SK-N-SH treated with all-trans-retinoic acid at 6 μM for 48 hours (cell line): ENCODE measurements around the gene ZNF503.

Experiments
- ATAC-seq: fragments of 200-7000 bp; cut with Tn5 transposase; 3 replicates; pipeline ENCODE4 v1.9.1; 2020; ENCODE audit warnings: mild to moderate bottlenecking, moderate library complexity
- ARNTL ChIP-seq: fragments of 450-650 bp; formaldehyde crosslinking; IDR thresholded peaks from 2 replicates; pipeline ENCODE4 v1.5.0; 2020; ENCODE audit warnings: low read depth, mild to moderate bottlenecking, moderate library complexity, borderline replicate concordance
- BACH2 ChIP-seq: fragments of 250-450 bp; sonication (Bioruptor Pico); IDR thresholded peaks from 2 replicates; pipeline ENCODE4 v1.9.0; 2021; ENCODE audit warnings: mild to moderate bottlenecking, borderline replicate concordance
- CREB5 ChIP-seq: fragments of 250-450 bp; sonication (Bioruptor Pico); IDR thresholded peaks from 2 replicates; pipeline ENCODE4 v1.5.1; 2020; ENCODE audit warnings: low read depth, mild to moderate bottlenecking, moderate library complexity
- CSRNP3 ChIP-seq: fragments of 250-450 bp; sonication (Bioruptor Pico); IDR thresholded peaks from 2 replicates; pipeline ENCODE4 v1.5.1; 2021; ENCODE audit warnings: mild to moderate bottlenecking, moderate library complexity
- ESRRG ChIP-seq: fragments of 250-450 bp; sonication (Bioruptor Pico); IDR thresholded peaks from 2 replicates; pipeline ENCODE4 v1.6.1; 2021; ENCODE audit warnings: mild to moderate bottlenecking
- GLIS3 ChIP-seq: fragments of 250-450 bp; sonication (Bioruptor Pico); IDR thresholded peaks from 2 replicates; pipeline ENCODE4 v1.5.0; 2020; ENCODE audit warnings: mild to moderate bottlenecking, moderate library complexity
- ISL1 ChIP-seq: fragments of 250-450 bp; sonication (Bioruptor Pico); IDR thresholded peaks from 2 replicates; pipeline ENCODE4 v2.1.2; 2022; ENCODE audit warnings: mild to moderate bottlenecking, moderate library complexity
- OSR1 ChIP-seq: fragments of 250-450 bp; sonication (Bioruptor Pico); IDR thresholded peaks from 2 replicates; pipeline ENCODE4 v1.8.0; 2022; ENCODE audit warnings: moderate library complexity, mild to moderate bottlenecking, inconsistent platforms
- PATZ1 ChIP-seq: fragments of 250-450 bp; sonication (Bioruptor Pico); IDR thresholded peaks from 2 replicates; pipeline ENCODE4 v1.8.0; 2020; ENCODE audit warnings: mild to moderate bottlenecking, moderate library complexity, borderline replicate concordance
- POU6F1 ChIP-seq: fragments of 250-450 bp; sonication (Bioruptor Pico); IDR thresholded peaks from 2 replicates; pipeline ENCODE4 v1.8.0; 2021; ENCODE audit warnings: low read depth, mild to moderate bottlenecking, moderate library complexity, borderline replicate concordance
- PPARA ChIP-seq: fragments of 250-450 bp; sonication (Bioruptor Pico); IDR thresholded peaks from 2 replicates; pipeline ENCODE4 v1.5.0; 2020; ENCODE audit warnings: mild to moderate bottlenecking, borderline replicate concordance
- RARB ChIP-seq: fragments of 250-450 bp; sonication (Bioruptor Pico); IDR thresholded peaks from 2 replicates; pipeline ENCODE4 v1.8.0; 2021; ENCODE audit warnings: mild to moderate bottlenecking, moderate library complexity
- TCF4 ChIP-seq: fragments of 250-450 bp; sonication (Bioruptor Pico); IDR thresholded peaks from 2 replicates; pipeline ENCODE4 v1.8.0; 2021; ENCODE audit warnings: mild to moderate bottlenecking, moderate library complexity, borderline replicate concordance
- TOX ChIP-seq: fragments of 250-450 bp; sonication (Bioruptor Pico); IDR thresholded peaks from 2 replicates; pipeline ENCODE4 v1.8.0; 2021; ENCODE audit warnings: mild to moderate bottlenecking, moderate library complexity, borderline replicate concordance
- TSHZ2 ChIP-seq: fragments of 250-450 bp; sonication (Bioruptor Pico); IDR thresholded peaks from 2 replicates; pipeline ENCODE4 v1.5.0; 2020; ENCODE audit warnings: mild to moderate bottlenecking, moderate library complexity
- ZC3H10 ChIP-seq: fragments of 250-450 bp; sonication (Bioruptor Pico); IDR thresholded peaks from 2 replicates; pipeline ENCODE4 v1.5.1; 2021; ENCODE audit warnings: mild to moderate bottlenecking, moderate library complexity
- ZFP3 ChIP-seq: fragments of 250-450 bp; sonication (Bioruptor Pico); IDR thresholded peaks from 2 replicates; pipeline ENCODE4 v1.5.0; 2020; ENCODE audit warnings: mild to moderate bottlenecking, moderate library complexity
- ZFP30 ChIP-seq: fragments of 450-650 bp; formaldehyde crosslinking; IDR thresholded peaks from 2 replicates; pipeline ENCODE4 v1.5.0; 2022; ENCODE audit warnings: mild to moderate bottlenecking, moderate library complexity
- ZNF565 ChIP-seq: fragments of 450-650 bp; formaldehyde crosslinking; conservative IDR thresholded peaks from 2 replicates; pipeline ENCODE4 v1.5.0; 2020; ENCODE audit warnings: low read depth, mild to moderate bottlenecking, moderate library complexity
- ZNF70 ChIP-seq: fragments of 450-650 bp; formaldehyde crosslinking; IDR thresholded peaks from 2 replicates; pipeline ENCODE4 v1.5.0; 2020; ENCODE audit warnings: mild to moderate bottlenecking, moderate library complexity
- ZNF8 ChIP-seq: fragments of 450-650 bp; formaldehyde crosslinking; IDR thresholded peaks from 2 replicates; pipeline ENCODE4 v1.5.0; 2020; ENCODE audit warnings: mild to moderate bottlenecking, moderate library complexity

Gene ZNF503

GRCh38 chr10:75410132-75411005 lies 8.8 kb upstream of the ZNF503 start:
- ATAC-seq, result no peak

GRCh38 chr10:75408911-75409885 lies 7.6 kb upstream of the ZNF503 start:
- peak; percentile 89 for ATAC-seq
- TF ChIP-seq PATZ1 (no peak), TSHZ2 (no peak), CSRNP3 (CRISPR knock-in tag) (no peak), TOX (CRISPR knock-in tag) (no peak), POU6F1 (CRISPR knock-in tag) (no peak), ISL1 (CRISPR knock-in tag) (no peak), ZNF8 (CRISPR knock-in tag) (no peak), ZFP3 (CRISPR knock-in tag) (no peak), ZFP30 (no peak), ZNF70 (CRISPR knock-in tag) (no peak), ZC3H10 (CRISPR knock-in tag) (no peak), PPARA (no peak), ZNF565 (no peak), OSR1 (CRISPR knock-in tag) (no peak), GLIS3 (CRISPR knock-in tag) (no peak), ARNTL (CRISPR knock-in tag) (no peak), BACH2 (CRISPR knock-in tag) (no peak), CREB5 (CRISPR knock-in tag) (no peak), ESRRG (CRISPR knock-in tag) (no peak), TCF4 (CRISPR knock-in tag) (no peak)

More at GRCh38 chr10:75410132-75411005, 8.8 kb upstream of the ZNF503 start:
- TF ChIP-seq BACH2 (CRISPR knock-in tag), result no peak
- TF ChIP-seq GLIS3 (CRISPR knock-in tag), result no peak
- no peak for TF ChIP-seq RARB (CRISPR knock-in tag)
- TF ChIP-seq ZNF70 (CRISPR knock-in tag), result no peak
- TF ChIP-seq ESRRG (CRISPR knock-in tag), result no peak
- no peak for TF ChIP-seq CREB5 (CRISPR knock-in tag)
- no peak for TF ChIP-seq ZFP3 (CRISPR knock-in tag)
- TF ChIP-seq, all 23 proteins: peak for 0
